HG03469 (cell line): ENCODE data around the gene SPATA31C2.
"Not testable (repeated sequence)": the region's sequence is repeated elsewhere in the genome, so short reads cannot be mapped to it uniquely, and the experiment has no call there.

Source experiments
- ATAC-seq: cut with Tn5 transposase; IDR thresholded peaks from one replicate; pipeline ENCODE4 v1.9.1; 2021; ENCODE audit warnings: mild to moderate bottlenecking, moderate library complexity, moderate number of reproducible peaks; ENCODE audit not compliant: unreplicated experiment

SPATA31C2 gene

GRCh38 chr9:88127700-88128300 is 10.5 kb downstream of the SPATA31C2 start:
- ATAC-seq = not testable (repeated sequence)

GRCh38 chr9:88123413-88123812 is 14.9 kb downstream of the SPATA31C2 start:
- ATAC-seq = not testable (repeated sequence)

- ATAC-seq = not testable (repeated sequence)
Measured at GRCh38 chr9:88118121-88118520, 20.2 kb downstream of the SPATA31C2 start.

GRCh38 chr9:88114968-88115612 is 23.2 kb downstream of the SPATA31C2 start:
- not testable (repeated sequence) for ATAC-seq

- not testable (repeated sequence) for ATAC-seq
Measured at GRCh38 chr9:88114283-88114967, 23.9 kb downstream of the SPATA31C2 start.

- ATAC-seq = not testable (repeated sequence)
Measured at GRCh38 chr9:88113156-88114130, 24.8 kb downstream of the SPATA31C2 start.

GRCh38 chr9:88110026-88110425 is 28.2 kb downstream of the SPATA31C2 start:
- ATAC-seq = no peak

GRCh38 chr9:88108779-88109178 is 29.5 kb downstream of the SPATA31C2 start:
- no peak for ATAC-seq

- no peak for ATAC-seq
Measured at GRCh38 chr9:88106492-88106891, 31.8 kb downstream of the SPATA31C2 start.

- no peak for ATAC-seq
Measured at GRCh38 chr9:88092797-88093331, 45.4 kb downstream of the SPATA31C2 start.

- ATAC-seq = no peak
Measured at GRCh38 chr9:88090151-88090581, 48.1 kb downstream of the SPATA31C2 start.

- no peak for ATAC-seq
Measured at GRCh38 chr9:88087906-88088305, 50.4 kb downstream of the SPATA31C2 start.

GRCh38 chr9:88085476-88085875 is 52.8 kb downstream of the SPATA31C2 start:
- no peak for ATAC-seq

- no peak for ATAC-seq
Measured at GRCh38 chr9:88084357-88085183, 53.7 kb downstream of the SPATA31C2 start.
